GM18499 (cell line): ENCODE results near the gene CDRT15.
"Not testable (repeated sequence)": the region's sequence is repeated elsewhere in the genome, so short reads cannot be mapped to it uniquely, and the experiment has no call there.

ENCODE experiments used
- ATAC-seq: cut with Tn5 transposase; IDR thresholded peaks from one replicate; pipeline ENCODE4 v1.9.1; 2021; ENCODE audit warnings: moderate number of reproducible peaks; ENCODE audit not compliant: insufficient read depth, unreplicated experiment

The CDRT15 gene

DNA sequence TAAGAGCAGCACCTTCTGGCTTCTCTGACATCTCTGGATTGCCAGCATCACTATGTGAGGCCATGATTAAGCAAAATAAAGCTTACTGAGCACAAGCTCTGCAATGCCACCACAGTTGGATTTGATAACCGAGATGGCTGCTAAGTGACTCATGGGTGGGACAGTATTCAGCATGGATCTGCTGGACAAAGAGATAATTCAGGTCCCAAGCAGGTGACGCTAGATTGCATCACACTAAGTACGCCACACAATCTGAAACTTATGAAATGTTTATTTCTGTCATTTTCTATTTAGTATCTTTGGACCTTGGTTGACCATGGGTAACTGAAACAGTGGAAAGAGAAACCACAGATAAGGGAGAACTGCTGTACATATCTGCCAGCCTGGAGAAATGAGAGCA lies 27.4 kb downstream of the CDRT15 start:
- no peak for ATAC-seq

GRCh38 chr17:14207791-14208190 lies 28.9 kb downstream of the CDRT15 start:
- ATAC-seq: no peak

DNA sequence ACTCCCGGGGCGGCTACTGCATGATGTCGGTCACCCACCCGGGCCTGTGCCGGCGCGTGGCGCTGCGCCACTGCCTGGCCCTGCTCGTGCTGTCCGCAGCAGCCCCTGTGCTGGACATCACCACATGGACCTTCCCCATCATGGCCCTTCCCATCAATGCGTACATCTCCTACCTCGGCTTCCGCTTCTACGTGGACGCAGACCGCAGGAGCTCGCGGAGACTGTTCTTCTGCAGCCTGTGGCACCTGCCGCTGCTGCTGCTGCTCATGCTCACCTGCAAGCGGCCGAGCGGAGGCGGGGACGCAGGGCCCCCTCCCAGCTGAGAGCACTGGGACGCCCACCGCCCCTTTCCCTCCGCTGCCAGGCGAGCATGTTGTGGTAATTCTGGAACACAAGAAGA lies 29.8 kb downstream of the CDRT15 start:
- no peak for ATAC-seq

DNA sequence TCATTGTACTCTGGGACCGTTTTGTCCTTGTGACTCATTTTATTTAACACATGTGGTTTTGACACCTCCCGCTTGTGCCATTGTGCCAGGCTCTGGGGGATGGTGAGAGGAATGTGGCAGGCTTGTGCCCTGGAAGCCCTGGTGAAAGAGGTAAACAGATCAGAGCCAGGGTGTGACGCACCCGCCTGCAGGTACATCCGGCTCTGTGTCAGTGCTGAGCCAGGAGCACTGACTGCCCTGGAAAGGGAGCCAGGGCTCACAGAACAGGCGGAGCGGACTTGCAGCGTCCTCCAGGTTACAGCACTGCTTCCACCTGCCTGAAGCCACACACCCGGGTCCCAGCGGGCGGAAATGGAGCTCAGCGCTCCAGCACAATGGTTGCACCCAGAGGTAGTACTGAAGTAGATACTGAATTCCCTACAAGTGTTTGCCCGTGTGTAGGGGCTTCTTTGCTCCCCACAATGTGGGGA lies 30.6 kb downstream of the CDRT15 start:
- ATAC-seq: no peak

- ATAC-seq: no peak
Observed at GRCh38 chr17:14205380-14205779, 31.3 kb downstream of the CDRT15 start.

DNA sequence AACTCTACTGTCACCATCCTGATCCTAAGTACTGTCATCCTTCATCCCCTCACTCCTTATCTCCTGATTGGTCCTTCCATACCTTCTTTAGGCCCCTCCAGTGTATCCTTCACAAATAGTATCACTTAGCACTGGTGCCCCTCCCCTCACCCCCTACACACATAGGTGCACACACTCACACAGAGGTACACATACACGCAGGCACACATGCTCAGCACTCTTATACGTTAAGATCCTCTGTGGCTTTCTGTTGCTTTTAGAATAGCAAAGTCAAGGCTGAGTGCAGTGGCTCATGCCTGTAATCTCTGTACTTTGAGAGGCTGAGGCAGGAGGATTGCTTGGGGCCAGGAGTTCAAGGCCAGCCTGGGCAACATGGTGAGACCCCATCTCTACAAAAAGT lies 32.1 kb downstream of the CDRT15 start:
- no peak for ATAC-seq

DNA sequence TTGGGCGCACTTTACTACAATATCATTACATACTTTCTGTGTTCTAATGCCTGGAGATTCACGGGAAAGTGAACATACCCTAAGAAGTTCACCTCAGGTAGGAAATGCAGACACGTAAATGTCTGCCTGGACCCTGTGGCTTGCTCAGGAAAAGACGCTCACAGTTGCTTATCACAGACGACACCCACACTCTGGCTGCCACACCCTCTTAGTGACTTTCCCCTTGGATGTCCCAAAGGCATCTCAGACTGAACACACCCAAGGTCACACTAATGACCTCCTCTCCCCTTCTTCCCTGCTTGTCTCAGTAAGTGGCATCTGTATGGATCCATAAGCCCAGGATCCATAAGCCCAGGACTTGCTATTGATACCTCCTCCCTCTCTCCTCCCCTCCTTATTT lies 32.6 kb downstream of the CDRT15 start:
- ATAC-seq: no peak

- no peak for ATAC-seq
Observed at GRCh38 chr17:14203388-14203787, 33.3 kb downstream of the CDRT15 start.

GRCh38 chr17:14202388-14203166 lies 34.1 kb downstream of the CDRT15 start:
- no peak for ATAC-seq

DNA sequence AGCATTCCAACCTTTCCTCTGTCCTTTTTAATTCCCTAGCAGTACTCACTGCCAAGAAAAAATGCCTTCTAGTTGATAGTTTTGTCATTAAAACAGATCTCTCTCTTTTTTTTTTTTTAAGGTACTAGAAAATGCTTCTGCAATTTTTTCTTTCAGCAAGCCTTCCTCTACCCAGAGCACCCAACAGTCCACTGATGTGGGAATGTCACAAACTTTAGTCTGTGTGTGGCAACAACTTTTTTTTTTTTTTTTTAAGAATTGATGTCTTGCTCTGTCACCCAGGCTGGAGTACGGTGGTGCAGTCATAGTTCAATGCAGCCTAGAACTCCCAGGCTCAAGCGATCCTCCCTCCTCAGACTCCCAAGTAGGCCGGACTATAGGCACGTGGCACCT lies 34.7 kb downstream of the CDRT15 start:
- no peak for ATAC-seq

DNA sequence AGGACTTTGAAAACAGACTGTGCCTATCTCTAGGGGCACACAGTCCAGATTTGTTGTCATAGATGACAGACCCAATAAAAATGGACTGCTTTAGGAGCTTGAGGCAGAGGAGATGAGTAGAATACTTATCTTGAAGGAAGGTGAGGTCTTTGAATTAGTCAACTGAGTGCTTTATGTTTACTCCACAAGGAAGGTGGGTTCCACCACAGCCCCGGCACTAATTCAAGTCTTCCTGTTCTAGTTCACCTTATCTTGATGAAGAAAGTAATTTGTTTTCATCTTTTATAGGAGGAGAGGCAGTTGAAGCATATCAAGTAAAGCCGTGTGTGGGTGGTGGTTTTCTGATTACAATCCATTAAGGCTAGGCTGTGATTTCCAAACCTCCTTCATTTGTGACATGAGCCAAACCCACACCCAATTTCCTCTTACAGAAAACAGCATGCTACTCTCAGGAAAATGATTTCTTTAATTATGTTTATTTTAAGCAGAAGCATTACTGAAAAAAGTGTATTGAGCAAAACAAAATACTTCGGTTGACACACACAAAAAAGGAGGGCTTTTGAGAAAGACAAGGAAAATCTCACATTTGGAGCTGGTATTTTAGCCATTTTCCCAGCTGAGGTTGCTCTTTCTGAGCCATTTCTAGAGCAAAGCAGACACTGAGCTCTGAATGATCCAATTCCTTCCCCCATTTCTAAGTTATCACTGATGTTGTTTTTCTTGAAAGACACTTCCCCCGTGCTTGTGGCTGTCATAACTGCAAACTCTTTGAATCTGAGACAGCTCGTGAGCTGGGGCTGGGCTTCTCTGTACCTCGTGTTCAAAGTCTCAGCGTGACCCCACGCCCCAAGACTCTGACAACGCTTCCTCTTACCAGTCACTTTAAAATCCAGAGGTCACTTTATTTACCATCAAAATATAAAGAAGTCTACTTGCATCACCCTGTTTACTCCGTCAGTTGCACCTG lies 35.4 kb downstream of the CDRT15 start:
- no peak for ATAC-seq

- no peak for ATAC-seq
Observed at GRCh38 chr17:14200354-14200753, 36.3 kb downstream of the CDRT15 start.

GRCh38 chr17:14199601-14200000 lies 37.1 kb downstream of the CDRT15 start:
- ATAC-seq: no peak

- ATAC-seq: no peak
Observed at GRCh38 chr17:14198575-14198974, 38.1 kb downstream of the CDRT15 start.

DNA sequence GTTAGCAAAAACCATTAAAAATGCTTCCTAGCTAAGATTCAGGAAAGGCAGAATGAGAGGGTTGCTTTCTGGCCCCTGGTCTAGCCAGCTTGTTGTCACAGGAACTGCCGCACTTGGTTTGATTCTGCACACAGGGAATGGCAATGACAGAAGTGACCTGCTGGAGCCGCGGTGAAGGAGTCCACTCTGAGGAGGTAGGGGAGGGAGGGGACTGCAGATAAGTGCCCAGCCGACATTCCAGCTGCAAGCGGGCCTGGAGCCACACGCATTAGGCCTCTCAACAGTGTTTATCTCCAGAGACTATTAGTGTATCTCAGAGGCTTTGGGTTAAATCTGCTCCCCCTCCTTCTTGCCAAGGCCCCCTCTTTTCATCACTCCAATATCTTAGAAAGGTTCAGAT lies 38.6 kb downstream of the CDRT15 start:
- ATAC-seq: no peak

GRCh38 chr17:14197586-14197985 lies 39.1 kb downstream of the CDRT15 start:
- no peak for ATAC-seq

DNA sequence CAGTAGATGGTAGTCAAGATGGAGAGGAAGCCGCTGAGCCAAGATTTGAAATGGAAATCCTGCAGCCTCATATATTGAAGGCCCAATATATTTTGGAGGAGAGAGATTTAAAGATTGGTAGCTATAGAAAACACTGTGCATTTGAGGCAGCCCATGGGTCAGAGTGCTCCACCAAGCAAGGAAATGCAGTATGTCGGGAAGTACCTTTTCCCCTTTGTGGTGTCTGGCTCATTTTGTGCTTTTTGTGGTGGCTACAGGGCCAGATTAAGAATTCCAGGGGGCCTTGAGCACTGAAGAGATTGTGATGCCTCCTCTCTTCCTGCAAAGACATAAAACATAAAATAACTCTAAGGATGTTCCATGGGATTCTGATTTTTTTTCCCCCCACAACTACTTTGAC lies 39.6 kb downstream of the CDRT15 start:
- no peak for ATAC-seq

DNA sequence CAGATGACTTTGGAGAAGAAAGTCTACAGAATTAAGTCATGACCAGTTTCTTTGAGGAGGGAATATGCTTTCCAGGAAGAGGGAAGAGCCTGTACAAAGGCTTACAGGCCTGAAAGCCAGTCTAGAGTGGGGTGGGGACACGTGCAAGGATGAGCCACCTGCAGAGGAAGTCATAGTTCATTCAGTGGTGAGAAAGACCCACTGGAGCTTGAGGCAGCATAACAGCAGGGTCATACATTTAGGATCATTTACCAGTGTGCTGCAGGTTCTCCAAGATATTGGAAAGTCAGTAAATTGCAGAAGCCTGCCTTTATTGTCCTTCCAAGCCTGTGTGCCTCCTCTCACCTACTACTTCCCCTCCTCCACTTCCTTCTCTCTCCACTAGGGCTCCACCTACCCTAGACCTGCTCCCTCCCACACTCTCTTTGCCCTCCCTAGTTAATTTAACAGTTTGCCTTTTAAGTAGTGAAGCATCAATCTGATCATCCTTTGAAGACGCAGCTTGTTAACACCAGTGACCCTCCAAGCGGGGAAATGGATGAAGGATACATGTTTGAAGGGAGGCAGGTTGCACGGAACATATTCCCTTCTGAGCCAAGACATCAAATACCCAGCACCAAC lies 40.2 kb downstream of the CDRT15 start:
- no peak for ATAC-seq

- ATAC-seq: peak; percentile 61
Observed at GRCh38 chr17:14192636-14193344, 43.9 kb downstream of the CDRT15 start.

DNA sequence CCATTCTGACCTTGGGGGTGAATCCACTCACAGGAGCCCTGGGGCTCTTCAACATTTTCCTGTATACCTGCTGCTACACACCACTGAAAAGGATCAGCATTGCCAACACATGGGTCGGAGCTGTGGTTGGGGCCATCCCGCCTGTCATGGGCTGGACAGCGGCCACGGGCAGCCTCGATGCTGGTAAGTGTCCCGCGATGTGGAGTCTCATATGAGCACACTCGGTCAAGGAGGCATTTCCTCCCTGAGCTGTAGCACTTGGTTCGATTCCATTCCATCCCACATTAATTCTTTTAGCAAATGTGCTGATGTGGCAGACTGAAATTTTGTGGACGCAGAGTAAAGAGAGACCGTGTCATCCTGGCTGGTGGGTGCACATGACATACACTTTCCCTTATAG lies 44.6 kb downstream of the CDRT15 start:
- not testable (repeated sequence) for ATAC-seq
